WERI-Rb-1 (cell line): ENCODE measurements around the gene RAD9A.

Experiments
- DNase-seq: peaks from one replicate; pipeline ENCODE4 v3.0.0-alpha.2; 2020
- H3K27ac ChIP-seq: fragments of 250-450 bp; sonication (Bioruptor Pico); 2 replicates; pipeline ENCODE4 v1.5.1; 2020; ENCODE audit warnings: mild to moderate bottlenecking, moderate library complexity
- H3K27me3 ChIP-seq: fragments of 250-450 bp; sonication (Bioruptor Pico); 2 replicates; pipeline ENCODE4 v1.5.1; 2021; ENCODE audit warnings: mild to moderate bottlenecking, low read depth, moderate library complexity; ENCODE audit not compliant: insufficient read depth, severe bottlenecking
- H3K36me3 ChIP-seq: fragments of 250-450 bp; sonication (Bioruptor Pico); 2 replicates; pipeline ENCODE4 v1.5.1; 2020; ENCODE audit warnings: mild to moderate bottlenecking, moderate library complexity
- H3K4me3 ChIP-seq: 2 replicates; pipeline ENCODE4 v1.5.1; 2011; ENCODE audit warnings: low read depth, mild to moderate bottlenecking, control low read depth, low read length
- H3K9me3 ChIP-seq: fragments of 250-450 bp; sonication (Bioruptor Pico); 2 replicates; pipeline ENCODE4 v1.5.1; 2021; ENCODE audit warnings: mild to moderate bottlenecking, moderate library complexity; ENCODE audit not compliant: severe bottlenecking
- TF ChIP-seq, protein P1 (sequence below): IDR thresholded peaks from 2 replicates; pipeline ENCODE4 v1.5.1; 2011; ENCODE audit warnings: low read depth, mild to moderate bottlenecking, control low read depth, inconsistent platforms, low read length

RAD9A gene

GRCh38 chr11:67404515-67405195 lies 12.9 kb downstream of the RAD9A start:
- no peak for DNase-seq
- Histone ChIP-seq H3K4me3 (no peak overlapping the region), H3K27me3 (no peaks in the 10 kb centered on the region), H3K36me3 (peaks cover 16% of the 10 kb centered on the region), H3K27ac (no peak overlapping the region), H3K9me3 (no peaks in the 10 kb centered on the region)
- TF ChIP-seq, protein P1, sequence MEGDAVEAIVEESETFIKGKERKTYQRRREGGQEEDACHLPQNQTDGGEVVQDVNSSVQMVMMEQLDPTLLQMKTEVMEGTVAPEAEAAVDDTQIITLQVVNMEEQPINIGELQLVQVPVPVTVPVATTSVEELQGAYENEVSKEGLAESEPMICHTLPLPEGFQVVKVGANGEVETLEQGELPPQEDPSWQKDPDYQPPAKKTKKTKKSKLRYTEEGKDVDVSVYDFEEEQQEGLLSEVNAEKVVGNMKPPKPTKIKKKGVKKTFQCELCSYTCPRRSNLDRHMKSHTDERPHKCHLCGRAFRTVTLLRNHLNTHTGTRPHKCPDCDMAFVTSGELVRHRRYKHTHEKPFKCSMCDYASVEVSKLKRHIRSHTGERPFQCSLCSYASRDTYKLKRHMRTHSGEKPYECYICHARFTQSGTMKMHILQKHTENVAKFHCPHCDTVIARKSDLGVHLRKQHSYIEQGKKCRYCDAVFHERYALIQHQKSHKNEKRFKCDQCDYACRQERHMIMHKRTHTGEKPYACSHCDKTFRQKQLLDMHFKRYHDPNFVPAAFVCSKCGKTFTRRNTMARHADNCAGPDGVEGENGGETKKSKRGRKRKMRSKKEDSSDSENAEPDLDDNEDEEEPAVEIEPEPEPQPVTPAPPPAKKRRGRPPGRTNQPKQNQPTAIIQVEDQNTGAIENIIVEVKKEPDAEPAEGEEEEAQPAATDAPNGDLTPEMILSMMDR = no peak

GRCh38 chr11:67405196-67405567 lies 13.4 kb downstream of the RAD9A start:
- Histone ChIP-seq H3K4me3 (no peak overlapping the region), H3K27ac (no peak overlapping the region), H3K27me3 (no peaks in the 10 kb centered on the region), H3K9me3 (no peaks in the 10 kb centered on the region), H3K36me3 (peaks cover 11% of the 10 kb centered on the region)
- TF ChIP-seq, protein P1 = no peak
- no peak for DNase-seq

GRCh38 chr11:67405688-67406339 lies 14.0 kb downstream of the RAD9A start:
- Histone ChIP-seq H3K27ac (no peak overlapping the region), H3K4me3 (no peak overlapping the region), H3K36me3 (peaks cover 5% of the 10 kb centered on the region), H3K9me3 (no peaks in the 10 kb centered on the region), H3K27me3 (no peaks in the 10 kb centered on the region)
- TF ChIP-seq, protein P1 = no peak
- no peak for DNase-seq

- TF ChIP-seq, protein P1 = no peak
- Histone ChIP-seq H3K27ac (no peak overlapping the region), H3K27me3 (no peaks in the 10 kb centered on the region), H3K4me3 (no peak overlapping the region), H3K9me3 (no peaks in the 10 kb centered on the region), H3K36me3 (no peaks in the 10 kb centered on the region)
- no peak for DNase-seq
These were observed 14.7 kb downstream of the RAD9A start for GRCh38 chr11:67406420-67406968.

- H3K4me3 ChIP-seq = no peak overlapping the region
- no peaks in the 10 kb centered on the region for H3K9me3 ChIP-seq
- H3K36me3 ChIP-seq = no peaks in the 10 kb centered on the region
- DNase-seq = peak; percentile 64
- no peaks in the 10 kb centered on the region for H3K27me3 ChIP-seq
- H3K27ac ChIP-seq = peak overlapping the region; percentile 30
- TF ChIP-seq, protein P1 = peak; percentile 60
These were observed 15.3 kb downstream of the RAD9A start for GRCh38 chr11:67406969-67407687.
